HEK293 (cell line): ENCODE data around the gene HOXD3.

ENCODE experiments used
- BCL11B ChIP-seq: fragments of 450-650 bp; formaldehyde crosslinking; IDR thresholded peaks from 2 replicates; pipeline ENCODE4 v1.5.1; 2016; ENCODE audit warnings: low read depth, missing biosample characterization, missing genetic modification characterization
- KLF16 ChIP-seq: fragments of 450-650 bp; formaldehyde crosslinking; IDR thresholded peaks from 2 replicates; pipeline ENCODE4 v1.5.1; 2017; ENCODE audit warnings: missing biosample characterization, missing genetic modification characterization
- SP7 ChIP-seq: fragments of 450-650 bp; formaldehyde crosslinking; IDR thresholded peaks from 2 replicates; pipeline ENCODE4 v1.5.1; 2016; ENCODE audit warnings: missing biosample characterization, missing genetic modification characterization
- WT1 ChIP-seq: fragments of 450-650 bp; formaldehyde crosslinking; IDR thresholded peaks from 2 replicates; pipeline ENCODE4 v1.5.1; 2016; ENCODE audit warnings: missing biosample characterization, missing genetic modification characterization
- YY2 ChIP-seq: fragments of 450-650 bp; formaldehyde crosslinking; IDR thresholded peaks from 2 replicates; pipeline ENCODE4 v1.5.1; 2016; ENCODE audit warnings: missing biosample characterization, missing genetic modification characterization
- ZBTB20 ChIP-seq: fragments of 450-650 bp; formaldehyde crosslinking; IDR thresholded peaks from 2 replicates; pipeline ENCODE4 v1.5.1; 2016; ENCODE audit warnings: missing biosample characterization, missing genetic modification characterization
- ZEB2 ChIP-seq: fragments of 450-650 bp; formaldehyde crosslinking; IDR thresholded peaks from 2 replicates; pipeline ENCODE4 v1.5.1; 2016; ENCODE audit warnings: missing biosample characterization, missing genetic modification characterization
- ZFHX2 ChIP-seq: fragments of 450-650 bp; formaldehyde crosslinking; conservative IDR thresholded peaks from 2 replicates; pipeline ENCODE4 v1.5.1; 2016; ENCODE audit warnings: missing biosample characterization, missing genetic modification characterization
- ZNF138 ChIP-seq: fragments of 450-650 bp; formaldehyde crosslinking; IDR thresholded peaks from 2 replicates; pipeline ENCODE4 v1.5.1; 2016; ENCODE audit warnings: missing biosample characterization, missing genetic modification characterization, borderline replicate concordance
- ZNF23 ChIP-seq: fragments of 450-650 bp; formaldehyde crosslinking; IDR thresholded peaks from 2 replicates; pipeline ENCODE4 v1.5.1; 2016; ENCODE audit warnings: missing biosample characterization, missing genetic modification characterization, borderline replicate concordance
- ZNF302 ChIP-seq: fragments of 450-650 bp; formaldehyde crosslinking; IDR thresholded peaks from 2 replicates; pipeline ENCODE4 v1.5.1; 2016; ENCODE audit warnings: missing biosample characterization, missing genetic modification characterization, low read depth
- ZNF433 ChIP-seq: fragments of 450-650 bp; formaldehyde crosslinking; IDR thresholded peaks from 2 replicates; pipeline ENCODE4 v1.5.1; 2016; ENCODE audit warnings: missing biosample characterization, missing genetic modification characterization, low read depth
- ZNF514 ChIP-seq: fragments of 450-650 bp; formaldehyde crosslinking; IDR thresholded peaks from 2 replicates; pipeline ENCODE4 v1.5.1; 2016; ENCODE audit warnings: missing biosample characterization, missing genetic modification characterization
- ZNF544 ChIP-seq: fragments of 450-650 bp; formaldehyde crosslinking; IDR thresholded peaks from 2 replicates; pipeline ENCODE4 v1.5.0; 2017; ENCODE audit warnings: missing biosample characterization, missing genetic modification characterization
- ZNF561 ChIP-seq: fragments of 450-650 bp; IDR thresholded peaks from 2 replicates; pipeline ENCODE4 v1.5.1; 2018; ENCODE audit warnings: missing biosample characterization, missing genetic modification characterization, borderline replicate concordance
- ZNF585B ChIP-seq: fragments of 450-650 bp; formaldehyde crosslinking; IDR thresholded peaks from 2 replicates; pipeline ENCODE4 v1.5.1; 2016; ENCODE audit warnings: missing biosample characterization, missing genetic modification characterization
- ZNF610 ChIP-seq: fragments of 450-650 bp; formaldehyde crosslinking; IDR thresholded peaks from 2 replicates; pipeline ENCODE4 v1.5.1; 2016; ENCODE audit warnings: missing biosample characterization, missing genetic modification characterization, borderline replicate concordance
- ZNF624 ChIP-seq: fragments of 450-650 bp; formaldehyde crosslinking; IDR thresholded peaks from 2 replicates; pipeline ENCODE4 v1.5.1; 2017; ENCODE audit warnings: missing biosample characterization, missing genetic modification characterization
- ZNF626 ChIP-seq: fragments of 450-650 bp; sonication (Bioruptor Pico); formaldehyde crosslinking; IDR thresholded peaks from 2 replicates; pipeline ENCODE4 v1.5.1; 2018; ENCODE audit warnings: missing biosample characterization, missing genetic modification characterization, inconsistent platforms
- ZNF664 ChIP-seq: fragments of 450-650 bp; formaldehyde crosslinking; IDR thresholded peaks from 2 replicates; pipeline ENCODE4 v1.5.1; 2016; ENCODE audit warnings: missing biosample characterization, missing genetic modification characterization
- ZNF777 ChIP-seq: fragments of 450-650 bp; formaldehyde crosslinking; IDR thresholded peaks from 2 replicates; pipeline ENCODE4 v1.5.1; 2017; ENCODE audit warnings: missing biosample characterization, missing genetic modification characterization, borderline replicate concordance
- ZNF785 ChIP-seq: fragments of 450-650 bp; formaldehyde crosslinking; IDR thresholded peaks from 2 replicates; pipeline ENCODE4 v1.5.1; 2016; ENCODE audit warnings: missing biosample characterization, missing genetic modification characterization
- ZSCAN30 ChIP-seq: fragments of 450-650 bp; IDR thresholded peaks from 2 replicates; pipeline ENCODE4 v1.5.1; 2018; ENCODE audit warnings: missing biosample characterization, mild to moderate bottlenecking, missing genetic modification characterization, moderate library complexity
- TF ChIP-seq, protein P1 (sequence below): fragments of 450-650 bp; formaldehyde crosslinking; IDR thresholded peaks from 2 replicates; pipeline ENCODE4 v1.5.1; 2016; ENCODE audit warnings: missing biosample characterization, missing genetic modification characterization
- TF ChIP-seq, protein P2 (sequence below): IDR thresholded peaks from 2 replicates; pipeline ENCODE4 v1.6.1; 2011; ENCODE audit warnings: mild to moderate bottlenecking, low read depth, low read length, borderline replicate concordance
- TF ChIP-seq, protein P3 (sequence below): fragments of 450-650 bp; formaldehyde crosslinking; IDR thresholded peaks from 2 replicates; pipeline ENCODE4 v1.5.1; 2017; ENCODE audit warnings: missing biosample characterization, missing genetic modification characterization
- TF ChIP-seq, protein P4 (sequence below): fragments of 450-650 bp; formaldehyde crosslinking; IDR thresholded peaks from 2 replicates; pipeline ENCODE4 v1.5.1; 2016; ENCODE audit warnings: missing biosample characterization, missing genetic modification characterization, borderline replicate concordance
- TF ChIP-seq, protein P5 (sequence below): fragments of 450-650 bp; formaldehyde crosslinking; IDR thresholded peaks from 2 replicates; pipeline ENCODE4 v1.5.1; 2016; ENCODE audit warnings: missing biosample characterization, missing genetic modification characterization, borderline replicate concordance

The HOXD3 gene

DNA sequence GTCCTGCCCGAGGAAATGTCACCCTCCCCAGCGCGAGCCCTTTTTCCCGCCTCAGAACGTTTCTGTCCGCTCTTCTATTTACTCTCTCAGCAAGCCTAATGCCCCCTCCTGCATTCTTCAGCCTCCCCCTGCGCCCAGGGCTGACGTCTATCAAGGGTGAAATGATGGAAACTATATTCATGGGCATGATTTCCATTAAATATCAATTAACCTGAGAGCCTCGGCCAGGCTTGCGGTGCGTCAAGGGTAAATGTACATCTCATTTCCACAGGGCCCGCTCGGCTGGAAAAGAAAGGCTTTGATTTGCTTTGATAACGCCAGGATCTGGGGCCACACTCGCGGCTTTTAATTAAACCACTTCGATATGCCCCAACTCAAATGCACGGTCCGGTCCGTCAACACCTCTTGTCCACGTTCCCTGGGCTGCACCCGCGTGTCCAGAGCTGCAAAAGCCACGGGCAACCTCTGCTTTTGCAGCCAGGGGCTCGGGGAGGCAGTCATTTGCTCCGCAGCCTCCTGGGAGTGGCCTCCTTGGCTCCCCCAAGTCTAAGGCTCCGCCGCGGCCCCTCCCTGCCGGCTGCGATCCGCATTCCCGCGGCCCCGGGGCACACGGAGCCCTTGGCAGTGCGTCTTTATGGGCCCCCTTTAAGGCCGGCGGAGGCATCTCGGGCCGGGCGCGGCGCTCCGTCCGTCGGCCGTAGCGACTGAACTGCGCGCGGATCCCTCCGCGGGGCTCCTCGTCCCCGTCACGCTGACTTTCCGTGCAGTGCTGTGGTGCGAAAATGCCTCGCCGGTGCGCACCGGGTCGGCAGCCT, 27.9 kb upstream of the HOXD3 start, which contains the start of gene HOXD8 (continued):
- TF ChIP-seq, protein P1, sequence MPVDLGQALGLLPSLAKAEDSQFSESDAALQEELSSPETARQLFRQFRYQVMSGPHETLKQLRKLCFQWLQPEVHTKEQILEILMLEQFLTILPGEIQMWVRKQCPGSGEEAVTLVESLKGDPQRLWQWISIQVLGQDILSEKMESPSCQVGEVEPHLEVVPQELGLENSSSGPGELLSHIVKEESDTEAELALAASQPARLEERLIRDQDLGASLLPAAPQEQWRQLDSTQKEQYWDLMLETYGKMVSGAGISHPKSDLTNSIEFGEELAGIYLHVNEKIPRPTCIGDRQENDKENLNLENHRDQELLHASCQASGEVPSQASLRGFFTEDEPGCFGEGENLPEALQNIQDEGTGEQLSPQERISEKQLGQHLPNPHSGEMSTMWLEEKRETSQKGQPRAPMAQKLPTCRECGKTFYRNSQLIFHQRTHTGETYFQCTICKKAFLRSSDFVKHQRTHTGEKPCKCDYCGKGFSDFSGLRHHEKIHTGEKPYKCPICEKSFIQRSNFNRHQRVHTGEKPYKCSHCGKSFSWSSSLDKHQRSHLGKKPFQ (tag by site-specific recombination), result 0 out of 2 replicates have a peak, but pooled peaks have one; percentile 43
- TF ChIP-seq ZBTB20 (tag by site-specific recombination) (peak; percentile 80), BCL11B (tag by site-specific recombination) (peak; percentile 92), ZNF585B (tag by site-specific recombination) (no peak), ZFHX2 (tag by site-specific recombination) (peak; percentile 38), ZSCAN30 (tag by site-specific recombination) (peak; percentile 90), ZNF561 (tag by site-specific recombination) (peak; percentile 79; the same call in 1 of the 2 replicates), ZNF785 (tag by site-specific recombination) (no peak), ZEB2 (tag by site-specific recombination) (peak; percentile 94), ZNF433 (no peak), ZNF302 (tag by site-specific recombination) (no peak), ZNF23 (tag by site-specific recombination) (no peak), ZNF626 (tag by site-specific recombination) (no peak), YY2 (tag by site-specific recombination) (0 out of 2 replicates have a peak, but pooled peaks have one; percentile 35), ZNF610 (peak; percentile 51; the same call in 1 of the 2 replicates), SP7 (tag by site-specific recombination) (peak; percentile 80), WT1 (tag by site-specific recombination) (peak; percentile 57; the same call in 1 of the 2 replicates), ZNF514 (tag by site-specific recombination) (no peak), ZNF138 (tag by site-specific recombination) (no peak), ZNF624 (tag by site-specific recombination) (no peak), ZNF544 (tag by site-specific recombination) (no peak), ZNF777 (tag by site-specific recombination) (peak; percentile 82; the same call in 1 of the 2 replicates), ZNF664 (tag by site-specific recombination) (0 out of 2 replicates have a peak, but pooled peaks have one; percentile 29), KLF16 (tag by site-specific recombination) (peak; percentile 87)
- TF ChIP-seq, protein P2, sequence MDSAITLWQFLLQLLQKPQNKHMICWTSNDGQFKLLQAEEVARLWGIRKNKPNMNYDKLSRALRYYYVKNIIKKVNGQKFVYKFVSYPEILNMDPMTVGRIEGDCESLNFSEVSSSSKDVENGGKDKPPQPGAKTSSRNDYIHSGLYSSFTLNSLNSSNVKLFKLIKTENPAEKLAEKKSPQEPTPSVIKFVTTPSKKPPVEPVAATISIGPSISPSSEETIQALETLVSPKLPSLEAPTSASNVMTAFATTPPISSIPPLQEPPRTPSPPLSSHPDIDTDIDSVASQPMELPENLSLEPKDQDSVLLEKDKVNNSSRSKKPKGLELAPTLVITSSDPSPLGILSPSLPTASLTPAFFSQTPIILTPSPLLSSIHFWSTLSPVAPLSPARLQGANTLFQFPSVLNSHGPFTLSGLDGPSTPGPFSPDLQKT, result no peak
- TF ChIP-seq, protein P3, sequence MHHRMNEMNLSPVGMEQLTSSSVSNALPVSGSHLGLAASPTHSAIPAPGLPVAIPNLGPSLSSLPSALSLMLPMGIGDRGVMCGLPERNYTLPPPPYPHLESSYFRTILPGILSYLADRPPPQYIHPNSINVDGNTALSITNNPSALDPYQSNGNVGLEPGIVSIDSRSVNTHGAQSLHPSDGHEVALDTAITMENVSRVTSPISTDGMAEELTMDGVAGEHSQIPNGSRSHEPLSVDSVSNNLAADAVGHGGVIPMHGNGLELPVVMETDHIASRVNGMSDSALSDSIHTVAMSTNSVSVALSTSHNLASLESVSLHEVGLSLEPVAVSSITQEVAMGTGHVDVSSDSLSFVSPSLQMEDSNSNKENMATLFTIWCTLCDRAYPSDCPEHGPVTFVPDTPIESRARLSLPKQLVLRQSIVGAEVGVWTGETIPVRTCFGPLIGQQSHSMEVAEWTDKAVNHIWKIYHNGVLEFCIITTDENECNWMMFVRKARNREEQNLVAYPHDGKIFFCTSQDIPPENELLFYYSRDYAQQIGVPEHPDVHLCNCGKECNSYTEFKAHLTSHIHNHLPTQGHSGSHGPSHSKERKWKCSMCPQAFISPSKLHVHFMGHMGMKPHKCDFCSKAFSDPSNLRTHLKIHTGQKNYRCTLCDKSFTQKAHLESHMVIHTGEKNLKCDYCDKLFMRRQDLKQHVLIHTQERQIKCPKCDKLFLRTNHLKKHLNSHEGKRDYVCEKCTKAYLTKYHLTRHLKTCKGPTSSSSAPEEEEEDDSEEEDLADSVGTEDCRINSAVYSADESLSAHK (tag by site-specific recombination), result peak; percentile 73
- TF ChIP-seq, protein P4, sequence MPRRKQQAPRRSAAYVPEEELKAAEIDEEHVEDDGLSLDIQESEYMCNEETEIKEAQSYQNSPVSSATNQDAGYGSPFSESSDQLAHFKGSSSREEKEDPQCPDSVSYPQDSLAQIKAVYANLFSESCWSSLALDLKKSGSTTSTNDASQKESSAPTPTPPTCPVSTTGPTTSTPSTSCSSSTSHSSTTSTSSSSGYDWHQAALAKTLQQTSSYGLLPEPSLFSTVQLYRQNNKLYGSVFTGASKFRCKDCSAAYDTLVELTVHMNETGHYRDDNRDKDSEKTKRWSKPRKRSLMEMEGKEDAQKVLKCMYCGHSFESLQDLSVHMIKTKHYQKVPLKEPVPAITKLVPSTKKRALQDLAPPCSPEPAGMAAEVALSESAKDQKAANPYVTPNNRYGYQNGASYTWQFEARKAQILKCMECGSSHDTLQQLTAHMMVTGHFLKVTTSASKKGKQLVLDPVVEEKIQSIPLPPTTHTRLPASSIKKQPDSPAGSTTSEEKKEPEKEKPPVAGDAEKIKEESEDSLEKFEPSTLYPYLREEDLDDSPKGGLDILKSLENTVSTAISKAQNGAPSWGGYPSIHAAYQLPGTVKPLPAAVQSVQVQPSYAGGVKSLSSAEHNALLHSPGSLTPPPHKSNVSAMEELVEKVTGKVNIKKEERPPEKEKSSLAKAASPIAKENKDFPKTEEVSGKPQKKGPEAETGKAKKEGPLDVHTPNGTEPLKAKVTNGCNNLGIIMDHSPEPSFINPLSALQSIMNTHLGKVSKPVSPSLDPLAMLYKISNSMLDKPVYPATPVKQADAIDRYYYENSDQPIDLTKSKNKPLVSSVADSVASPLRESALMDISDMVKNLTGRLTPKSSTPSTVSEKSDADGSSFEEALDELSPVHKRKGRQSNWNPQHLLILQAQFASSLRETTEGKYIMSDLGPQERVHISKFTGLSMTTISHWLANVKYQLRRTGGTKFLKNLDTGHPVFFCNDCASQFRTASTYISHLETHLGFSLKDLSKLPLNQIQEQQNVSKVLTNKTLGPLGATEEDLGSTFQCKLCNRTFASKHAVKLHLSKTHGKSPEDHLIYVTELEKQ (tag by site-specific recombination), result peak; percentile 58; the same call in 1 of the 2 replicates
- TF ChIP-seq, protein P5, sequence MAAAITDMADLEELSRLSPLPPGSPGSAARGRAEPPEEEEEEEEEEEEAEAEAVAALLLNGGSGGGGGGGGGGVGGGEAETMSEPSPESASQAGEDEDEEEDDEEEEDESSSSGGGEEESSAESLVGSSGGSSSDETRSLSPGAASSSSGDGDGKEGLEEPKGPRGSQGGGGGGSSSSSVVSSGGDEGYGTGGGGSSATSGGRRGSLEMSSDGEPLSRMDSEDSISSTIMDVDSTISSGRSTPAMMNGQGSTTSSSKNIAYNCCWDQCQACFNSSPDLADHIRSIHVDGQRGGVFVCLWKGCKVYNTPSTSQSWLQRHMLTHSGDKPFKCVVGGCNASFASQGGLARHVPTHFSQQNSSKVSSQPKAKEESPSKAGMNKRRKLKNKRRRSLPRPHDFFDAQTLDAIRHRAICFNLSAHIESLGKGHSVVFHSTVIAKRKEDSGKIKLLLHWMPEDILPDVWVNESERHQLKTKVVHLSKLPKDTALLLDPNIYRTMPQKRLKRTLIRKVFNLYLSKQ (tag by site-specific recombination), result no peak
